Measurements from ENCODE around the gene CTU2.
"Not testable (repeated sequence)": the region's sequence is repeated elsewhere in the genome, so short reads cannot be mapped to it uniquely, and the experiment has no call there.

Gene CTU2
- 1.9 to 17.5 (median 4.8) reads per million in 17 experiments for total RNA-seq

DNA sequence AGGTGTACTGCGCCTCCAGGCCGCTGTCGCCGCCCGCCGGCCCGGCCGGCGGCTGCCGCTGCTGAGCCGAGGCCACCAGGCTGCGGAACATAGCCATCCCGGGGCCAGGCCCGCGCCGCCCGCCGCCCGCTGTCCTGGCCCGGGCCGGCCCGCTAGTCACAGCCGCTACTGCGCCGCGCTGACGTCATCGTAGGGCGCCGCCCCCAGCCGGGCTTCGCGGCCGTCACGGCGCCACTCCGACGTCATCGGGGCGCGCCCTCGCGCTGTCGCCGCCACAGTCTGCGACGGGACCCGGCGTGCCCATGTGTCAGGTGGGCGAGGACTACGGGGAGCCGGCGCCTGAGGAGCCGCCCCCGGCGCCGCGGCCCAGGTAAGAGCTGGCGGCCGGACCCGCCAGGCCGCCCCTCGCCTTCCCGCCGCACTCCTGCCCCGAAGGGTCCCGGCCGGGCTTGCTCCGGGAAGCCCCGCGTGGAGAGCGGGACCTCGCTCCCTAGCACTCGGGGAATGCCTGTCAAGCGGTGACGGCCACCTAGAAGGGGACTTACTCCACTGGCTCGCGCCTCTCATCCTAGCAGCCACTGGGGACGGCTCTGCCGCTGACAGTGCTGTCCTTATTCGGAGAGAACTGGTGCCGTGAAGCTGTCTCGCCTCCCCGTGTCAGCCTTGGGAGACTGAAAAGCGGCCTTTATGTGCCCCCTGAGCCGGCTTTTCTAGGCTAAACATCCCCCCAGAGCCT lies at the start of gene CTU2, which contains the start of gene RNF166:
Gene CTU2 (plus strand): TSS at position 275 of the 736 bp plus-strand sequence. CDS start 28 bp downstream, at position 303.
Gene RNF166 (minus strand): TSS at position 180 of the 736 bp plus-strand sequence. CDS start 83 bp downstream, at position 97.
- peak; percentile 94 to 98 (median 97) for DNase-seq

GRCh38 chr16:88657371-88657770 lies 48.9 kb upstream of the CTU2 start:
- DNase-seq = no peak

- no peak for DNase-seq
These were observed 47.6 kb upstream of the CTU2 start for GRCh38 chr16:88658714-88659113.

- no peak for DNase-seq
These were observed 47.1 kb upstream of the CTU2 start for GRCh38 chr16:88659160-88659559.

DNA sequence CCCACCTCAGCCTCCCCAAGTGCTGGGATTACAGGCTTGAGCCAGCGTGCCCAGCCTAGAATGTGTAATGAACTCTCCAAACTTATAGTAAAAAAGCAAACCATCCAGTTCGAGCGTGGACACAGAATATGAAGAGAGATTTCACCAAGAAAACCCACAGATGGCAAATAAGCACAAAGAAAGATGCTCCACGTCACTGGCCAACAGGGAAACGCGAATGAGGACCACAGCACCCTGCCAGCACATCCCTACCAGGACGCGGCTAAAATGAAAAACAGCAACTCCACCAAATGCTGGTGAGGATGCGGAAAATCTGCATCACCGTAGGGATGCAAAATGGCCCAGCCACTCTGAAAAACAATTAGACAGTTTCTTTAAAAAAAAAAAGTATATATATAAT lies 44.8 kb upstream of the CTU2 start:
- no peak for DNase-seq

DNA sequence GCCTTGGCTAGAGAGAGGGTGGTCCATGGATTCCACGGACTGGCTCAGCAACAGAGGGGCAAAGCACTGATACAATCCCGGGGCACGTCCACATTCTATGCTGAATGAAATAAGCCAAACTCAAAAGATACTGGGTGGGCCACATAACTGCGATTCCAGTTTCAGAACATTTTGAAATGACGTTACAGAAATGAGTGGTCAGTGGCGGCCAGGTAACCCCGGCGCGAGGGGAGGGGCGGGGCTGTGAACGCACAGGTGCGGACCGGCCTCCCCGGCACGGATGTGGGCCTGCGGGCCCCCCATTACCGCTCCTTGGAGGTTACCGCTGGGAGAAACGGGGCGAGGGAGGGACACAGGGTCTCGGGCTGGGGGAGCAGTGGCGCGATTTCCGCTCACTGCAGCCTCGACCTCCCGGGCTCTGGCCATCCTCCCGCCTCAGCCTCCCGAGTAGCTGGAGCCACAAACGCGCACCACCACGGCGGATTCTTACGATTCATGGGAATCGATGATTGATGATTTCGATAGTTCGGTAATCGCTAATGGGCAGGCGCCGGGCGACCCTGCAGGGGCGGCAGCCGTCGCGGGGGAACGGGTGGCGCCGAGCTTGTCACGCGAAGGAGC lies 44.0 kb upstream of the CTU2 start:
- peak in 1 of 4 experiments; percentile 14 for DNase-seq

DNA sequence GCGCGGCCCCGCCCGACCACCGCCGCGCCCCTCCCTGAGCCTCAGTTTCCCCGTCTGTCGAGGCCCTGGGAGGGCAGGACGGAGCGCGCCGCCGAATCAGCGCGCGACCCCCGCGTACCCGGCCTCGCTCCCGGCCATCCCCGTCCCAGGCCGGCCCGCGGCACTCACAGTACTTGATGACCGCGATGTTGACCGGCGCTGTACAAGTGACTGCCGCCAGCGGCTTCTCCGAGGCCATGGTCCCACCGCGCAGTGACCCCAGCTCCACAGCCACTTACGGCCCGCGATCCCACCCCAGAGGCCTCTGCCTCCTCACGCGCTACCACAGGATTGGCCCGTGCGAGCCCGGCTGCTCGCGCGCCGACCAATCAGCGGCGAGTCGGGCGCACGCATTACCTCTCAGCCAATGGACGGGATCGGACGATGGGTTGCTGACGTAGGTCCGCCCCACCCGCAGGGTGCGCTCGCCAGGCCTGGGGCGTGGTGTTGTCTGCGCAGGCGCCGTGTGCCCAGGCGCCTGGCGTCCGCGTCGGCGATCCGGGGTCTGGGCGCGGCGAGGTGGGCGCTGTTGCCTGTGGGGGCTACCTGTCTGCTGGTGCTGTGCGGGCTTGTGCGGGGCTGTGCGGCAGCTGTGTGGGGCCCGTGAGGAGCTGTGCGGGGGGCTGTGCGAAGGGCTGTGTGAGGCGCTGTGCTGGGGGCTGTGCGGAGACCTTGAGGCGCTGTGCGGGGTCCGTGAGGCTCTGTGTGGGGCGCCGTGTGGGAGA lies 43.3 kb upstream of the CTU2 start, which contains the start of gene MVD:
Gene MVD (minus strand): TSS at position 249 of the 764 bp plus-strand sequence. CDS start 11 bp downstream, at position 238.
- peak; percentile 98 to 99 (median 99) for DNase-seq

GRCh38 chr16:88665148-88665547 lies 41.2 kb upstream of the CTU2 start:
- no peak for DNase-seq

- DNase-seq = no peak
These were observed 40.7 kb upstream of the CTU2 start for GRCh38 chr16:88665570-88665969.

GRCh38 chr16:88667461-88667860 lies 38.8 kb upstream of the CTU2 start:
- no peak for DNase-seq

- DNase-seq = not testable (repeated sequence)
These were observed 36.8 kb upstream of the CTU2 start for GRCh38 chr16:88669493-88669892.

GRCh38 chr16:88669980-88670379 lies 36.3 kb upstream of the CTU2 start:
- DNase-seq = no peak

DNA sequence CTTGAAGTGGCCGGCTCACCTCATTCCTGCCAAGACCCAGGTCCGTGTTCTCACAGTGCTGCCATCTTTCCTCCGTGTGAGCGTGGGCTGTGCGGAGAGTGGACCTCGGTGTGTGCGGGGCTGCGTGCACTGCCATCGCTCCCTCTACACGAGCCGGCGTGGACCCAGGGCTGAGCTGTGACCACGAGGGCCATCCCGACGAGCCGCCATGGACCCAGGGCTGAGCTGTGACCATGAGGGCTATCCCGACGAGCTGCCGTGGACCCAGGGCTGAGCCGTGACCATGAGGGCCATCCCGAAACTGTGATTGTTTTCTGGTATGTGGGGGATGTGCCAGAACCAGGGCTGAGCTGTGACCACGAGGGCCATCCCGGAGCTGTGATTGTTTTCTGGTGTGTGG lies 34.5 kb upstream of the CTU2 start:
- no peak for DNase-seq

- peak in 1 of 4 experiments; percentile 43 for DNase-seq
These were observed 33.5 kb upstream of the CTU2 start for GRCh38 chr16:88672776-88673175.

DNA sequence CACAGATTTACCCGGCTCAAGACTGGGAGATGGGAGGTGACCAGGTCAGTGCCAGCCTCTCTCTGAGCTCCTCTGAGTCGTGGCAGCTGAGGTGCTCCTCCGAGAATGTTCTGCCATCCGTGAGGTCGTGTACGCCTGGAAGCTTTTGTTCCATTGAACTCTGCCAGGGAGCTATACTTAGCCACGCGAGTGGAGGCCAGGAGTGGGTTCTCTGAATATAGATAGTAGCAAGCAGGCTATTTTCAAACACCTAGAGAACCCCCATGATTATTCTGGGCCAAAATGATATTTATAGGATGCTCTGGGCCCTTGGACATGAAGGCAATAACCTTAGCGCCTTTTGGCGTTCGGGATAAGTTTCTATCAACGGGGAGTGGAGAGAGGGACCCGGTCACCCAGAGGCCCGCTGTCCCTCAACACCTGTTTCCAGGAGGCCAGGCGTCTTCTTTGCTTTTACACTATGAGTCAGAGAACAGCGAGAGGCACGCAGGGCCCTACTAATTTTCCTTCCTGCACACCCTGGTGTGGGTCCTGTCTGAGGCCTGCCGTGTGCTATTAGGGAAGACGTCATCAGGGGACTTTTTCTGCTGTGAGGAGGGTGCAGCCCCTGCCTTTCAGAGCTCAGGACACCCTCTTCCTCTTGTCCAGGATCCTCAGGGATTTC lies 32.5 kb upstream of the CTU2 start:
- DNase-seq = no peak

DNA sequence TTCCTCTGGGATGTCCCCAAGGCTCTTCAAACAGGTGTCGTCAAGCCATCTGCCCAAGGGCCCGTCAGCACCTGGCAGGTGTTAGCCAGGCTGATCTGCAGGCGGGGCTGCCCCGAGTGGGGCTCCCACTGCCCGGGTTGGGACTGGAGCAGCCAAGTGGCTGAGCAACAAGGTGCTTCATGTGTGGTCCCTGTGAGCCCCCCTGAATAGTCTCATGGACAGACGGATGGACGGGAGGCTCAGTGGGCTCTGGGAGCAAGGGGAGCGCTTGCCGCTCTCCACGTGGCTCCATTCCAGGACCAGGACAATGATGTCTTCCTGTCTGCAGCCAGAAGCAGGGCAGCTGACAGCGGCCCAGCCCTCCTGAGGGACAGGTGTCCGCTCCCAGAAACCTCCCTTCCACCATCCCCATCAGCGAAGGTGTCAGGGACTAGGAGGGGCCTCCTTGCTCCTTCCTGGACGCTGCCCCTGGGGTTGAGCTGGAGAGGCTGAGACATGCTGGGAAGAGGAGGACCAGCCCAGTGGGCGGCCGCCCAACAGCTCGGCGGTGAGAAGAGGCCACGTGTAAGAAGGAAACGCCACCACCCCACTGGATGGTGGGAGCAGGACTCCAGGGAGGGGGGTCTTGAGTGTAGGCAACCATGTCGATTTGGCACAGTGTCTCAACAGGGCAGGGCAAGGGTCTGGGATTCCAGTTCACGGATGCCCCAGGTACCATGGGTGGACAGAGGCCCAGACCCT lies 29.6 kb upstream of the CTU2 start:
- DNase-seq = no peak

GRCh38 chr16:88677721-88678120 lies 28.6 kb upstream of the CTU2 start:
- no peak for DNase-seq

DNA sequence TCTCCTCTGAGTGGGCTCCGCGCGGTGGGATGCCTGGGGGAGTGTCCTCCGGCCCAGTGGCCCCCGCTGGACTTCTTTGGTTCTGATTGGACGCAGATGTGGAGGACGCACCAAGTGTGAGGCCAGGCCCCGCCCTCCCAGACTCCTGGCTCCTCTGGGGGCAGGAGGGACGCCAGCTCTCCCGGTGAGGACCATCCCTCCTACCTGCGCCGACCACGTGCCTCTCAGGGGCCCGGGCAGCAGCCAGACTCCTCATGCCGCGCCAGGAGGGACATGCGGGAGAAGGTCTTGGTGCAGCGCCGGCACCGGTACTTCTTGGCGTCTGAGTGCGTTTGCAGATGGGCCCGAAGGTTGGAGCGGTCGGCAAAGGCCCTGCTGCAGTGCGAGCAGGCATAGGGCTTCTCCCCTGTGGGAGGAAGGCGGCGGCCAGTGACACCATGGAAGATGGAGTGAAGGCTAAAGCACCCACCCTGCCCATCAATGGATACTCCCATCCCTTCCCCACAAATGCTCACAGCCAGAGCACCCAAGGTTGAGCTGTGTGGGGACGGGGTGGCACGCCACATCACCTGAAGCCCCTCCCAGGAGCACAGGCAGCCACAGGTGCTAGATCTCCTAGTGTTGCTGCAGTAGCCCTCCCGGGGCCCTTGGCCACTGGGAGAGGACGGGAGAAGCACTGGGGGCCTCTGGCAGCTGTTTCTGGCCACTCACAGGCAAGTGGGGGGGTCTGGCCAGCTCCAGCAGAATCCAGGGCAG lies 27.9 kb upstream of the CTU2 start:
- DNase-seq = no peak

DNA sequence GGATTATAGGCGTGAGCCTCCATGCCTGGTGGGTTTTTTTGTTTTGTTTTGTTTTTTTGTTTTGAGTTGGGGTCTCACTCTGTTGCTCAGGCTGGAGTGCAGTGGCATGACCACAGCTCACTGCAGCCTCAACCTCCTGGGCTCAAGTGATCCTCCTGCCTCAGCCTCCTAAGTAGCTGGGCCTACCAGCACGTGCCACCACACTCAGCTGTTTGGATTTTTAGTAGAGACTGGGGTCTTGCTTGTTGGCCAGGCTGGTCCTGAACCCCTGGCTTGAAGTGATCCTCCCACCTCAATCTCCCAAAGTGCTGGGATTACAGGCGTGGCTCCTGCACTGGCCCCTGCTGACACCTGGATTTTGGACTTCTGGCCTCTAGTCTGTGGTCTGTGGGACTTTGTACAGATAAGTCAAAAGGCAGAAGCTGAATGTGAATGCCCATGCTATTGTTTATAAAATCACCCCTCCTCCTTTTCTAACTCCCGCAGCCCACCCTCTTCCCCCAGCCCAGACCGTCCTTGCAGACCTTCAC lies 25.7 kb upstream of the CTU2 start:
- no peak for DNase-seq

GRCh38 chr16:88681084-88681680 lies 25.1 kb upstream of the CTU2 start:
- peak in 1 of 4 experiments; percentile 43 for DNase-seq
